ENCODE data around the gene TCF12. TPM values are rescaled to one million over a fixed set of nuclear protein-coding genes. Genes with fewer than 3 reads are reported as not detected.

The TCF12 gene
- total and polyA plus RNA-seq, 8 donors: 7.7 to 67.4 (median 27.3) TPM

- Histone ChIP-seq H3K4me1 (no peaks in the 10 kb centered on the region), H3K9me3 (no peaks in the 10 kb centered on the region), H3K27ac (no peak overlapping the region), H3K4me3 (no peak overlapping the region), H3K27me3 (no peaks in the 10 kb centered on the region), H3K36me3 (no peaks in the 10 kb centered on the region)
- WGBS, 2 donors: 93% methylated on average over 8 of the region's 8 CpGs
- no peak for TF ChIP-seq CTCF (IDR thresholded peaks at IDR 0.05)
- intact Hi-C loops (cut with DNase I): no loop called here
- no peak for ATAC-seq
- DNase-seq: no peak
- no peak for FAIRE-seq
These were observed 410.0 kb downstream of the TCF12 start for GRCh38 chr15:57328479-57328878.

GRCh38 chr15:57328897-57329296, 410.5 kb downstream of the TCF12 start:
- FAIRE-seq: no peak
- no peak for ATAC-seq
- Histone ChIP-seq H3K36me3 (no peaks in the 10 kb centered on the region), H3K4me1 (no peaks in the 10 kb centered on the region), H3K27me3 (no peaks in the 10 kb centered on the region), H3K4me3 (no peak overlapping the region), H3K27ac (no peak overlapping the region), H3K9me3 (no peaks in the 10 kb centered on the region)
- DNase-seq: no peak
- WGBS, 2 donors: 72 to 76% methylated on average over 5 of the region's 5 CpGs
- TF ChIP-seq CTCF (IDR thresholded peaks at IDR 0.05): no peak
- intact Hi-C loops (cut with DNase I): no loop called here

GRCh38 chr15:57329582-57330367, 411.3 kb downstream of the TCF12 start:
- no peaks in the 10 kb centered on the region for H3K27me3 ChIP-seq
- TF ChIP-seq CTCF (IDR thresholded peaks at IDR 0.05): no peak
- H3K36me3 ChIP-seq: no peaks in the 10 kb centered on the region
- intact Hi-C loops (cut with DNase I): loop anchor here in 1 of 3 donors (10.0 kb wide), 1 partner anchor 215 kb away; no protein-coding TSS in a partner anchor
- ATAC-seq (no peak), DNase-seq (no peak), FAIRE-seq (no peak)
- H3K27ac ChIP-seq: no peak overlapping the region
- H3K4me3 ChIP-seq: no peak overlapping the region
- no peaks in the 10 kb centered on the region for H3K9me3 ChIP-seq
- WGBS, 2 donors: 88 to 92% methylated on average over 13 of the region's 13 CpGs
- H3K4me1 ChIP-seq: no peaks in the 10 kb centered on the region

GRCh38 chr15:57330619-57331340, 412.3 kb downstream of the TCF12 start:
- Histone ChIP-seq H3K27me3 (no peaks in the 10 kb centered on the region), H3K36me3 (no peaks in the 10 kb centered on the region), H3K9me3 (no peaks in the 10 kb centered on the region), H3K4me1 (no peaks in the 10 kb centered on the region), H3K4me3 (no peak overlapping the region), H3K27ac (no peak overlapping the region)
- DNase-seq: no peak
- intact Hi-C loops (cut with DNase I): loop anchor here in 1 of 3 donors (10.0 kb wide), 1 partner anchor 214 kb away; no protein-coding TSS in a partner anchor
- no peak for TF ChIP-seq CTCF (IDR thresholded peaks at IDR 0.05)
- WGBS, 2 donors: 75 to 80% methylated on average over 14 of the region's 14 CpGs
- FAIRE-seq: no peak
- no peak for ATAC-seq

Measured in pancreas (tissue), 10 donors.